Chondrocyte (in vitro differentiated cells): ENCODE results near the gene WDR77. TPM values are rescaled to one million over a fixed set of nuclear protein-coding genes. Genes with fewer than 3 reads are reported as not detected.

Experiments
- DNase-seq: peaks from one replicate; pipeline ENCODE4 v3.0.0; 2021; ENCODE audit warnings: mixed read lengths, low spot score
- H3K27ac Mint-ChIP-seq: one replicate; pipeline ENCODE4 v1.8.0; 2021; ENCODE audit warnings: mild to moderate bottlenecking, moderate library complexity, mixed read lengths; ENCODE audit not compliant: unreplicated experiment
- H3K27me3 Mint-ChIP-seq: 2 replicates; pipeline ENCODE4 v1.8.0; 2021; ENCODE audit warnings: low read depth, mixed read lengths
- H3K36me3 Mint-ChIP-seq: 2 replicates; pipeline ENCODE4 v1.8.0; 2021; ENCODE audit warnings: low read depth, mixed read lengths
- H3K4me1 Mint-ChIP-seq: 2 replicates; pipeline ENCODE4 v1.8.0; 2021; ENCODE audit warnings: low read depth, mild to moderate bottlenecking, mixed read lengths
- H3K4me3 Mint-ChIP-seq: one replicate; pipeline ENCODE4 v1.8.0; 2021; ENCODE audit warnings: mild to moderate bottlenecking, moderate library complexity, mixed read lengths; ENCODE audit not compliant: unreplicated experiment
- H3K9me3 Mint-ChIP-seq: 2 replicates; pipeline ENCODE4 v1.8.0; 2021; ENCODE audit warnings: low read depth, mixed read lengths
- long read RNA-seq: library from polyadenylated mRNA; stranded (forward); transcript quantifications from one replicate; pipeline ENCODE4 v2.0.0, GENCODE V29; 2021
- total RNA-seq: library from RNA; stranded (reverse); gene quantifications from 3 replicates; pipeline ENCODE4 v1.2.1, GENCODE V29; 2021
- TF ChIP-seq, protein P1 (sequence below): fragments of 200-600 bp; sonication (generic); IDR thresholded peaks from 2 replicates; pipeline ENCODE4 v1.5.0; 2021; ENCODE audit warnings: antibody characterized with exemption, mild to moderate bottlenecking, moderate library complexity

The WDR77 gene
- 19.2 to 25.9 TPM (median 19.5 TPM) in 3 replicates for total RNA-seq
- long read RNA-seq, transcript WDR77-201 (10 exons, 2,576 nt) = major isoform, 43 of 52 reads
- long read RNA-seq, partial matches to known transcripts = 3 of 52 reads
- long read RNA-seq, other reads (novel, unspliced or antisense) = 6 of 52 reads

DNA sequence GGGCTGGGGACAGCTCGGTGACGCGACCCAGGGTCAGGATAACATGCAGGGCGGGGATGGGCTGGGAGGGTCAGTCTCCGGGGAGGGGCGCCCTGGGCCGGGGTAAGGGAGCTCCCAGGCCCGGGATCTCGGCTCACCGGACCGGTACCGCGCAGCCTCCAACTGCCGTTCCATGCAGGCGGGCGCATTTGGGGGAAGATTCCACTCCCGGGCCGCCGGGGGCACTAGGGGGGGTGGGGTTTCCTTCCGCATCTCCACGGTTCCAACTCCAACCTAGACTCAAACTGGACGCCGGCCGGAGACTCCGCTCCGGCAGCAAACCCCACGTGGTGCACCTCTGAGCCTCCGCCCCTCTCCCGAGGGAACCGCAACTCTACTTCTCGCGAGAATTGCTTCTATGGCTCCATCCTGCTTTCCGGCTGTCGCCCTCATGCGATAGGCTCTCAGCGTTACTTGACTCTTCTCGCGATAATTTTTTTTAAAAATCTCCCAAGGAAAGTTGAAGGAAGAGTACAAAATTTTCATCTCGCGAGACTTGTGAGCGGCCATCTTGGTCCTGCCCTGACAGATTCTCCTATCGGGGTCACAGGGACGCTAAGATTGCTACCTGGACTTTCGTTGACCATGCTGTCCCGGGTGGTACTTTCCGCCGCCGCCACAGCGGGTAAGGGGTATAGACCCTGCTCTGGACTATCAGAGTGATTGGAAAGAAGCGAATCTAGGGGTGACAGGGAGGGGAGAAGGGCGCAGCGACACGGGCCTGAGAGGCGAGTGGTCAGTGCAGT, at the start of gene WDR77, which contains the start of gene ATP5PB:
Gene WDR77, minus strand, starts transcription at position 339 of the 785 bp plus-strand sequence. Its CDS starts 87 bp downstream, at position 252.
Gene ATP5PB, plus strand, starts transcription at position 547 of the 785 bp plus-strand sequence. Its CDS starts 78 bp downstream, at position 625.
- Mint-ChIP-seq H3K27ac (peak within 1 kb of the TSS; percentile 99), H3K9me3 (no peaks in the 10 kb centered on the region), H3K4me1 (peaks cover 47% of the 10 kb centered on the region), H3K36me3 (peaks cover 8% of the 10 kb centered on the region), H3K27me3 (no peaks in the 10 kb centered on the region), H3K4me3 (peak within 1 kb of the TSS; percentile 100)
- TF ChIP-seq, protein P1, sequence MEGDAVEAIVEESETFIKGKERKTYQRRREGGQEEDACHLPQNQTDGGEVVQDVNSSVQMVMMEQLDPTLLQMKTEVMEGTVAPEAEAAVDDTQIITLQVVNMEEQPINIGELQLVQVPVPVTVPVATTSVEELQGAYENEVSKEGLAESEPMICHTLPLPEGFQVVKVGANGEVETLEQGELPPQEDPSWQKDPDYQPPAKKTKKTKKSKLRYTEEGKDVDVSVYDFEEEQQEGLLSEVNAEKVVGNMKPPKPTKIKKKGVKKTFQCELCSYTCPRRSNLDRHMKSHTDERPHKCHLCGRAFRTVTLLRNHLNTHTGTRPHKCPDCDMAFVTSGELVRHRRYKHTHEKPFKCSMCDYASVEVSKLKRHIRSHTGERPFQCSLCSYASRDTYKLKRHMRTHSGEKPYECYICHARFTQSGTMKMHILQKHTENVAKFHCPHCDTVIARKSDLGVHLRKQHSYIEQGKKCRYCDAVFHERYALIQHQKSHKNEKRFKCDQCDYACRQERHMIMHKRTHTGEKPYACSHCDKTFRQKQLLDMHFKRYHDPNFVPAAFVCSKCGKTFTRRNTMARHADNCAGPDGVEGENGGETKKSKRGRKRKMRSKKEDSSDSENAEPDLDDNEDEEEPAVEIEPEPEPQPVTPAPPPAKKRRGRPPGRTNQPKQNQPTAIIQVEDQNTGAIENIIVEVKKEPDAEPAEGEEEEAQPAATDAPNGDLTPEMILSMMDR = peak; percentile 34
- DNase-seq = peak; percentile 97

DNA sequence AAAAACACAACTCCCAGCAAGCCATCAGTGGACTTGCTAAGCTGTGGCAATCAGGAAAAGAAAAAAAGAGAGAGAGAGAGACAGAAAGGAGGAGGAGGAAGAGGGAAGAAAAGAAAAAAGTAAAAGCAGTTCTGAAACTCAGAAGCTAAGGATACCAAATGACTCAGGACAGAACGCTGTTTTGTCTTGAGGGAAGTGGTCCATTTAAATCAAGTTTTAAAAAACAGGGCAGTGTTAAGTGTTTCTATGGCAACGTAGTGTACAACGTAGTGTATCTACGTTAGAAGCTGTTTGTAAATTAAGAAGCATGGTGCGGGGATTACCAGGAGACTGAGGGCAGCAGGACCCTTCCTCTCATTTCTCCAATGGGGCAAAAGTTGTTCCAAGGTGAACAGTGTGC, 48.5 kb upstream of the WDR77 start:
- Mint-ChIP-seq H3K36me3 (peaks cover 3% of the 10 kb centered on the region), H3K27ac (no peak overlapping the region), H3K9me3 (peaks cover 10% of the 10 kb centered on the region), H3K4me3 (no peak overlapping the region), H3K4me1 (no peaks in the 10 kb centered on the region), H3K27me3 (peaks cover 44% of the 10 kb centered on the region)
- no peak for DNase-seq
- TF ChIP-seq, protein P1 = no peak

DNA sequence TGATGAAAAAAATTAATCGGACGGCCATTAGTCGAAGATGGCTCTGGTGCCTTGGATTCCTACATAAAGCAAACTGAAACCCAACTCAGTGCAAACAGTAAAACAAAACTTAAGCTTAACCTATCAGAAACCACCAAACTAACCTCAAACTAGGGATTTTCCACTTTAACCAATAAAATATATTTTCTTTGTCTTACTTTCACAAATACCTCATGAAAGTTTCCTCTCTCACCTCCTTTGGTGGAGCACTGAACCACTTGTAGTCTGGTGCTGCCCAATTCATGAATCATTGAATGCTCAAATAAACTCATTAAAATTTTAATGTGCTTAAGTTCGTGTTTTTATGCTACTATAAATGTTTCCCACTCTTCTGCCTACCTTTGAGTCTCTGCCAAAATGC, 47.3 kb upstream of the WDR77 start:
- H3K27me3 Mint-ChIP-seq = peaks cover 45% of the 10 kb centered on the region
- no peak overlapping the region for H3K4me3 Mint-ChIP-seq
- H3K4me1 Mint-ChIP-seq = no peaks in the 10 kb centered on the region
- peaks cover 3% of the 10 kb centered on the region for H3K36me3 Mint-ChIP-seq
- TF ChIP-seq, protein P1 = no peak
- DNase-seq = no peak
- H3K27ac Mint-ChIP-seq = no peak overlapping the region
- peaks cover 10% of the 10 kb centered on the region for H3K9me3 Mint-ChIP-seq

DNA sequence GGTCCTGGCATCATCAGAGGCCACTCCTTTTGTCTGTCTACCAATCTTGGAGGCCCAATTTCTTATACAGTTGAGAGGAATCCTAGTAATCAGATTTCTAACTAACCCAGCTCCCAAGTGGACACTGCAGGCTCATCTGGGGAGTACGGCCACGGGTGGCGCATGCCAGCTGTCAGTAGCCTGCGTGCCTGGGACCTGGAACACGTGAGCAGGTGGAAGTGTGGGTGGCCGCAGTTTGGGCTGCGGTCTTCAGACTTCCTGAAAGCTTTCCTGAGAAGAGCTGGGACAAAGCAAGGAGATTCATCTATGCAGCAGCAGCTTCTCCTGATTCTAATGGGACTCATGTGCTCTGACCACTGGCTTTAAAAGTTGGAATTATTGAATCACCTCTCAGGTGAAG, 42.0 kb upstream of the WDR77 start:
- Mint-ChIP-seq H3K27ac (no peak overlapping the region), H3K27me3 (peaks cover 24% of the 10 kb centered on the region), H3K4me1 (no peaks in the 10 kb centered on the region), H3K4me3 (no peak overlapping the region), H3K36me3 (peaks cover 3% of the 10 kb centered on the region), H3K9me3 (peaks cover 5% of the 10 kb centered on the region)
- DNase-seq = no peak
- TF ChIP-seq, protein P1 = no peak

DNA sequence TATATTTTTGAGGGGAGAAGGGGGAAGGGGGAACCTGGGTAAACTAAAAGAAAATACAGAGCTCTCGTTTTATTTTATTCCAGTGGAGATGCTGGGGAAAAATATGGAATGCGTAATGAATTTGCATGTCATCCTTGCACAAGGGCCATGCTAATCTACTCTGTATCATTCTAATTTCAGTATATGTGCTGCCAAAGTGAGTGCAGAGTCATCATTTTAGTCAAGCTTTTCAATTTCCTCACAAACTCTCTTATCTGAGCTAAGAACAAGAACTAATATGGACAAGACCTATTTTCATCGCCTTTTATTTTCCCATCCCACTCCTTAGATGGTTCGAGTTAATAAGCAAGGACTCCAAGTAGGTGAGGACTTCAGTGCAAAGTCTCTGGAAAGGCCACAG, 41.2 kb upstream of the WDR77 start:
- H3K9me3 Mint-ChIP-seq = peaks cover 5% of the 10 kb centered on the region
- H3K4me1 Mint-ChIP-seq = no peaks in the 10 kb centered on the region
- peaks cover 20% of the 10 kb centered on the region for H3K27me3 Mint-ChIP-seq
- no peak overlapping the region for H3K4me3 Mint-ChIP-seq
- H3K36me3 Mint-ChIP-seq = peaks cover 3% of the 10 kb centered on the region
- DNase-seq = no peak
- TF ChIP-seq, protein P1 = no peak
- H3K27ac Mint-ChIP-seq = no peak overlapping the region
